H1 (cell line): Measurements from ENCODE around the gene SH2B3. TPM values are rescaled to one million over a fixed set of nuclear protein-coding genes. Genes with fewer than 3 reads are reported as not detected.

Experiments
- CTCF ChIA-PET: fragments of 300-600 bp; sonication (Branson Sonifier 250); formaldehyde crosslinking; loops from one replicate; lab custom pipeline; 2021; ENCODE audit not compliant: partially characterized antibody; lab: Charles Lee
- POLR2A ChIA-PET: fragments of 300-600 bp; sonication (Branson Sonifier 250); formaldehyde crosslinking; loops from one replicate; lab custom pipeline; 2021; ENCODE audit warnings: inconsistent platforms; ENCODE audit not compliant: partially characterized antibody; lab: Charles Lee
- DNase-seq, 2 experiments: peaks; one replicate each; pipeline versions ENCODE4 v3.0.0 to v3.0.0-alpha.2; 2010 to 2022; ENCODE audit warnings: low spot score in 2 of 2, low read depth in 1 of 2, mixed read lengths in 1 of 2
- FAIRE-seq: peaks from 2 replicates; lab custom pipeline; 2011; peaks lifted over from hg19 to GRCh38; lab: Jason Lieb, UNC
- H2AFZ ChIP-seq: 2 replicates; pipeline ENCODE4 v1.8.1; 2012; ENCODE audit warnings: low read length, inconsistent platforms
- H2AK5ac ChIP-seq: 2 replicates; pipeline ENCODE4 v1.6.1; 2013; ENCODE audit warnings: low read depth, low read length
- H2BK120ac ChIP-seq: replicated peaks from 2 replicates; pipeline ENCODE3; 2013; ENCODE audit warnings: low read depth, low read length, inconsistent platforms
- H2BK12ac ChIP-seq: 2 replicates; pipeline ENCODE4 v1.6.1; 2013; ENCODE audit warnings: low read depth, low read length
- H2BK15ac ChIP-seq: 2 replicates; pipeline ENCODE4 v1.6.1; 2013; ENCODE audit warnings: low read length
- H2BK20ac ChIP-seq: 2 replicates; pipeline ENCODE4 v1.6.1; 2013; ENCODE audit warnings: low read length
- H2BK5ac ChIP-seq: 2 replicates; pipeline ENCODE4 v1.6.1; 2013; ENCODE audit warnings: low read depth, low read length
- H3K14ac ChIP-seq: 2 replicates; pipeline ENCODE4 v1.6.1; 2013; ENCODE audit warnings: inconsistent platforms; ENCODE audit not compliant: insufficient read length
- H3K18ac ChIP-seq: 2 replicates; pipeline ENCODE4 v1.6.1; 2013; ENCODE audit warnings: low read length; ENCODE audit errors: extremely low read depth
- H3K23ac ChIP-seq: 2 replicates; pipeline ENCODE4 v1.6.1; 2013; ENCODE audit warnings: inconsistent platforms; ENCODE audit not compliant: insufficient read length
- H3K23me2 ChIP-seq: 2 replicates; pipeline ENCODE4 v1.6.1; 2013; ENCODE audit warnings: low read depth, low read length
- H3K27ac ChIP-seq: 2 replicates; pipeline ENCODE4 v1.6.1; 2011; ENCODE audit warnings: low read depth, low read length, inconsistent platforms
- H3K27me3 ChIP-seq, 4 experiments: replicated peaks in 1 of 4; 1 replicate in 1 of 4; 2 replicates in 3 of 4; pipeline versions ENCODE4 v1.6.1 to v1.8.1; 2011 to 2013; ENCODE audit warnings: low read length in 3 of 4, mild to moderate bottlenecking in 3 of 4, inconsistent platforms in 2 of 4, mixed read lengths in 2 of 4, moderate library complexity in 1 of 4; ENCODE audit not compliant: control insufficient read depth in 3 of 4, insufficient read depth in 3 of 4; ENCODE audit errors: extremely low read depth in 1 of 4
- H3K36me3 ChIP-seq, 4 experiments: 2 replicates each; pipeline versions ENCODE4 v1.6.1 to v1.8.1; 2011 to 2013; ENCODE audit warnings: mild to moderate bottlenecking in 4 of 4, low read length in 3 of 4, moderate library complexity in 2 of 4, control low read depth in 1 of 4, inconsistent platforms in 1 of 4; ENCODE audit not compliant: insufficient read depth in 4 of 4, control insufficient read depth in 2 of 4
- H3K4ac ChIP-seq: replicated peaks from 2 replicates; pipeline ENCODE3; 2013; ENCODE audit warnings: low read length, low read depth, mixed read lengths, inconsistent platforms; ENCODE audit not compliant: insufficient read length
- H3K4me1 ChIP-seq, 4 experiments: replicated peaks in 1 of 4; 1 replicate in 1 of 4; 2 replicates in 3 of 4; pipeline versions ENCODE4 v1.6.1 to v1.8.1; 2011 to 2013; ENCODE audit warnings: low read length in 3 of 4, inconsistent platforms in 2 of 4, mixed read lengths in 1 of 4; ENCODE audit not compliant: insufficient read depth in 4 of 4, control insufficient read depth in 3 of 4
- H3K4me2 ChIP-seq, 2 experiments: 2 replicates each; pipeline versions ENCODE4 v1.6.1 to v1.8.1; 2011 to 2013; ENCODE audit warnings: low read depth in 2 of 2, low read length in 2 of 2, control low read depth in 1 of 2, inconsistent platforms in 1 of 2, mild to moderate bottlenecking in 1 of 2; ENCODE audit not compliant: insufficient read depth in 1 of 2
- H3K4me3 ChIP-seq, 4 experiments: fragments of 200-600, 300-600 bp in 1 of 4; sonication (generic), shearing (Covaris generic), sonication (Bioruptor Twin) in 1 of 4; 2 replicates each; pipeline versions ENCODE4 v1.5.1 to v1.8.1; 2011 to 2016; ENCODE audit warnings: low read length in 4 of 4, low read depth in 3 of 4, control low read depth in 2 of 4, inconsistent platforms in 2 of 4, mild to moderate bottlenecking in 2 of 4, mixed read lengths in 1 of 4, moderate library complexity in 1 of 4; ENCODE audit not compliant: insufficient read depth in 2 of 4; ENCODE audit errors: extremely low read depth in 1 of 4
- H3K56ac ChIP-seq: replicated peaks from 2 replicates; pipeline ENCODE3; 2013; ENCODE audit warnings: low read depth, mild to moderate bottlenecking, mixed read lengths, low read length, inconsistent platforms; ENCODE audit not compliant: insufficient read length
- H3K79me1 ChIP-seq: 2 replicates; pipeline ENCODE4 v1.6.1; 2013; ENCODE audit warnings: low read depth, low read length, control low read depth
- H3K79me2 ChIP-seq, 2 experiments: 2 replicates each; pipeline versions ENCODE4 v1.6.1 to v1.8.1; 2012 to 2013; ENCODE audit warnings: low read length in 2 of 2, mild to moderate bottlenecking in 2 of 2, inconsistent platforms in 1 of 2; ENCODE audit not compliant: insufficient read depth in 2 of 2, control insufficient read depth in 1 of 2
- H3K9ac ChIP-seq, 4 experiments: replicated peaks in 1 of 4; 1 replicate in 1 of 4; 2 replicates in 3 of 4; pipeline versions ENCODE4 v1.6.1 to v1.8.1; 2011 to 2013; ENCODE audit warnings: low read depth in 3 of 4, low read length in 3 of 4, control low read depth in 2 of 4, mild to moderate bottlenecking in 2 of 4, moderate library complexity in 2 of 4, inconsistent platforms in 1 of 4; ENCODE audit errors: extremely low read depth in 1 of 4
- H3K9me3 ChIP-seq, 2 experiments: 2 replicates each; pipeline versions ENCODE4 v1.6.1 to v1.8.1; 2012 to 2013; ENCODE audit warnings: mild to moderate bottlenecking in 2 of 2, moderate library complexity in 2 of 2, control low read depth in 1 of 2, inconsistent platforms in 1 of 2, low read depth in 1 of 2, low read length in 1 of 2, mixed read lengths in 1 of 2; ENCODE audit not compliant: insufficient read depth in 2 of 2
- H4K20me1 ChIP-seq, 2 experiments: replicated peaks in 1 of 2; 2 replicates each; pipeline versions ENCODE3 to v1.8.1; 2011 to 2013; ENCODE audit warnings: inconsistent platforms in 2 of 2, low read length in 2 of 2, mild to moderate bottlenecking in 1 of 2; ENCODE audit not compliant: insufficient read depth in 2 of 2, control insufficient read depth in 1 of 2
- H4K5ac ChIP-seq: 2 replicates; pipeline ENCODE4 v1.6.1; 2013; ENCODE audit warnings: low read length, low read depth, mixed read lengths, inconsistent platforms; ENCODE audit not compliant: insufficient read length
- H4K8ac ChIP-seq: 2 replicates; pipeline ENCODE4 v1.8.0; 2013; ENCODE audit warnings: mild to moderate bottlenecking, moderate library complexity, low read length, inconsistent platforms; ENCODE audit not compliant: insufficient read depth; ENCODE audit errors: extremely low read depth
- H4K91ac ChIP-seq: replicated peaks from 2 replicates; pipeline ENCODE3; 2013; ENCODE audit warnings: low read length, mixed read lengths, inconsistent platforms; ENCODE audit not compliant: insufficient read length
- KDM1A ChIP-seq: fragments of 200-600, 300-600 bp; sonication (generic); IDR thresholded peaks from 2 replicates; pipeline ENCODE4 v1.7.1; 2016; ENCODE audit warnings: mild to moderate bottlenecking, low read length, borderline replicate concordance
- KDM5A ChIP-seq: fragments of 200-600 bp; IDR thresholded peaks from 2 replicates; pipeline ENCODE4 v1.7.1; 2012; ENCODE audit warnings: mild to moderate bottlenecking, low read length, inconsistent platforms, mixed read lengths
- WGBS, 2 experiments: shearing (Covaris generic) in 1 of 2; methylation state at CpG; one replicate each; pipeline versions ENCODE4 v1.1.6 to v1.1.7; 2013 to 2015; ENCODE audit warnings: low lambda C conversion rate in 2 of 2, mixed read lengths in 2 of 2, inconsistent platforms in 1 of 2, low coverage in 1 of 2, missing lambda C conversion rate in 1 of 2; ENCODE audit not compliant: insufficient replicate concordance in 2 of 2, insufficient coverage in 1 of 2, insufficient read length in 1 of 2; ENCODE audit errors: extremely low coverage in 1 of 2, missing lambda C conversion rate in 1 of 2; 5-methylcytosine and 5-hydroxymethylcytosine counted together
- polyA plus RNA-seq, 7 experiments: library from polyadenylated mRNA; depleted of rRNA in 3 of 7; stranded (reverse) in 5 of 7; unstranded in 2 of 7; fragments of >200 nt in 5 of 7; fragments of 200-250 nt in 2 of 7; gene quantifications; 1 replicate in 5 of 7; 2 replicates in 1 of 7; 4 replicates in 1 of 7; pipeline versions ENCODE4 v1.2.1 to v1.2.3, GENCODE V29; 2011 to 2013; ENCODE audit warnings: missing spikeins in 2 of 7, mixed read lengths in 2 of 7
- total RNA-seq: library from RNA; stranded (reverse); fragmentation: NEBNext Ultra II Directional; extraction: Animal tissue kit (Norgen Biotek cat#: 25700); gene quantifications from 2 replicates; pipeline ENCODE4 v1.2.1, GENCODE V29; 2021

Gene SH2B3
- total and polyA plus RNA-seq, 2 of the 8 experiments (the other 6 are each of a cell fraction or from before 2014, with no cell fraction given) = 20.8 to 34.1 TPM

GRCh38 chr12:111408116-111408440, 2.4 kb downstream of the SH2B3 start:
- Histone ChIP-seq H2BK12ac (no peak overlapping the region), H3K79me2 (peaks cover 33 to 67% of the 10 kb centered on the region in 2 experiments), H3K27ac (no peak overlapping the region), H2BK120ac (no peak overlapping the region), H2AK5ac (no peak overlapping the region), H3K4me3 (no peak overlapping the region; a peak in 1 of 8 replicates), H3K4ac (no peak overlapping the region), H3K9ac (no peak overlapping the region), H3K27me3 (no peaks in the 10 kb centered on the region), H3K4me2 (peak overlapping the region in 1 of 2 experiments; percentile 90; a peak in 1 of 4 replicates), H4K91ac (no peak overlapping the region), H3K36me3 (no peaks in the 10 kb centered on the region), H2BK5ac (no peak overlapping the region), H2AFZ (no peak overlapping the region), H3K14ac (no peak overlapping the region), H3K23me2 (peaks cover 11% of the 10 kb centered on the region; the same call in 1 of the 2 replicates), H3K18ac (no peak overlapping the region), H4K8ac (no peak overlapping the region), H3K4me1 (peaks cover 18 to 68% (median 46%) of the 10 kb centered on the region in 4 experiments), H4K20me1 (peaks cover 14 to 20% of the 10 kb centered on the region in 2 experiments), H2BK15ac (no peak overlapping the region), H2BK20ac (no peak overlapping the region), H3K79me1 (peaks cover 14% of the 10 kb centered on the region), H4K5ac (no peak overlapping the region), H3K9me3 (no peaks in the 10 kb centered on the region), H3K23ac (no peak overlapping the region), H3K56ac (no peak overlapping the region)
- 71% methylated on average over 1 of the region's 1 CpG; no CpG with 5 or more reads in 1 of the 2 experiments for WGBS, 2 experiments
- CTCF ChIA-PET = interaction anchor here (0.8 to 22.8 kb wide), 4 partner anchors 11 to 41 kb away, joined by 3 to 838 read pairs (median 4); no protein-coding TSS in a partner anchor
- no peak for FAIRE-seq
- POLR2A ChIA-PET = interaction anchor here (0.7 to 1.9 kb wide), 9 partner anchors 9 to 177 kb away, joined by 3 to 7 read pairs (median 5); no protein-coding TSS in a partner anchor
- no peak for DNase-seq
- TF ChIP-seq KDM1A (peak; percentile 70; the same call in 1 of the 2 replicates), KDM5A (no peak)
